DND-41 (cell line): ENCODE data around the gene NUPR1.
"Not testable (repeated sequence)": the region's sequence is repeated elsewhere in the genome, so short reads cannot be mapped to it uniquely, and the experiment has no call there.

Source experiments
- ATAC-seq: fragments of 200-7000 bp; cut with Tn5 transposase; 3 replicates; pipeline ENCODE4 v1.9.1; 2021; ENCODE audit warnings: low read depth; ENCODE audit not compliant: insufficient read depth
- DNase-seq: peaks from one replicate; pipeline ENCODE4 v3.0.0-alpha.2; 2020
- H2AFZ ChIP-seq: 2 replicates; pipeline ENCODE4 v1.6.0; 2012; ENCODE audit warnings: low read depth, low read length
- H3K27ac ChIP-seq: 2 replicates; pipeline ENCODE4 v1.5.1; 2012; ENCODE audit warnings: low read length, inconsistent platforms
- H3K27me3 ChIP-seq: fragments of 200-600 bp; sonication (generic); 2 replicates; pipeline ENCODE4 v1.6.0; 2012; ENCODE audit warnings: low read length, mild to moderate bottlenecking, inconsistent platforms; ENCODE audit not compliant: insufficient read depth, poor library complexity
- H3K36me3 ChIP-seq: 2 replicates; pipeline ENCODE4 v1.5.1; 2012; ENCODE audit warnings: low read length, inconsistent platforms; ENCODE audit not compliant: insufficient read depth
- H3K4me1 ChIP-seq: 2 replicates; pipeline ENCODE4 v1.5.1; 2012; ENCODE audit warnings: mild to moderate bottlenecking, low read length; ENCODE audit not compliant: insufficient read depth
- H3K4me2 ChIP-seq: 2 replicates; pipeline ENCODE4 v1.6.0; 2012; ENCODE audit warnings: mild to moderate bottlenecking, moderate library complexity, low read length, inconsistent platforms; ENCODE audit not compliant: insufficient read depth
- H3K4me3 ChIP-seq, 2 experiments: fragments of 200-600 bp in 1 of 2; shearing (Covaris generic) in 1 of 2; 2 replicates each; pipeline ENCODE4 v1.5.1; 2012 to 2016; ENCODE audit warnings: inconsistent platforms in 2 of 2, low read length in 2 of 2, mild to moderate bottlenecking in 2 of 2, low read depth in 1 of 2, moderate library complexity in 1 of 2
- H3K79me2 ChIP-seq: 2 replicates; pipeline ENCODE4 v1.6.0; 2012; ENCODE audit warnings: low read length, inconsistent platforms; ENCODE audit not compliant: insufficient read depth
- H3K9ac ChIP-seq: 2 replicates; pipeline ENCODE4 v1.6.0; 2012; ENCODE audit warnings: low read depth, mild to moderate bottlenecking, inconsistent platforms, low read length, moderate library complexity
- H3K9me3 ChIP-seq: 2 replicates; pipeline ENCODE4 v1.5.1; 2012; ENCODE audit warnings: low read length, moderate library complexity, mild to moderate bottlenecking, inconsistent platforms; ENCODE audit not compliant: insufficient read depth, severe bottlenecking
- H4K20me1 ChIP-seq: 2 replicates; pipeline ENCODE4 v1.6.0; 2012; ENCODE audit warnings: low read length; ENCODE audit not compliant: insufficient read depth
- CTCF ChIP-seq: IDR thresholded peaks from 2 replicates; pipeline ENCODE4 v1.5.1; 2012; ENCODE audit warnings: borderline replicate concordance, low read length, moderate library complexity, mild to moderate bottlenecking; ENCODE audit not compliant: poor library complexity, severe bottlenecking; ENCODE audit errors: extremely low read depth
- EZH2 ChIP-seq: IDR thresholded peaks from 3 replicates; pipeline ENCODE4 v1.6.1; 2012; ENCODE audit warnings: borderline replicate concordance, low read depth, mild to moderate bottlenecking, moderate library complexity, low read length, inconsistent platforms; ENCODE audit not compliant: severe bottlenecking

The NUPR1 gene

DNA sequence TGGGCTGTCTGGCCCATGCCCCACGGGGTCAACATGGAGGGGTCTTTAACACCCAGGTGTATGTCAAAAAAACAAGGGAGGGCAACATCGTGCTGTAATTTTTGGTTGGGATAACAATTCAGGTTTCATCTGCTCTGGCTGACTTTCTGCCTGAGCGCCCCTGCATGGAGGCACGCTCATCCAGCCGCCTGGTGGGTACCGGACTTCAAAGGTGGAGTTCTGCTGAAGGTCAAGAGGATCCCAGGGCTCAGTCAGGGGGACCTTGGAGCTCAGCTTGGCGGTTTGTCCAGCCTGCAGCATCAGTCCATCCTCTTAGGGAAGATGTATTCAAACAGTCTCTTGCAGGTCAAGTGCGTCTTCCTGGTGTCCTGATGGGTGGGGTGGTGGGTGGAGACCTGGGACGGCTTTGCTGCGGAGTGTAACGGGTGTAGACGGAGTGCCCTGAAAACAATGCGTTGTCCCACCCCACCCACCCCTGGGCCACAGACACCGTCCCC is 9.6 kb upstream of the NUPR1 start:
- H3K79me2 ChIP-seq, result no peaks in the 10 kb centered on the region
- no peaks in the 10 kb centered on the region for H3K36me3 ChIP-seq
- H3K4me2 ChIP-seq, result no peak overlapping the region
- H3K9ac ChIP-seq, result no peak overlapping the region
- no peak for DNase-seq
- no peak overlapping the region for H3K27ac ChIP-seq
- H3K27me3 ChIP-seq, result no peaks in the 10 kb centered on the region
- no peak overlapping the region for H2AFZ ChIP-seq
- H4K20me1 ChIP-seq, result no peaks in the 10 kb centered on the region
- H3K9me3 ChIP-seq, result no peaks in the 10 kb centered on the region
- no peak for ATAC-seq
- no peak overlapping the region for H3K4me3 ChIP-seq
- peaks cover 7% of the 10 kb centered on the region for H3K4me1 ChIP-seq
- TF ChIP-seq CTCF (no peak), EZH2 (no peak)

DNA sequence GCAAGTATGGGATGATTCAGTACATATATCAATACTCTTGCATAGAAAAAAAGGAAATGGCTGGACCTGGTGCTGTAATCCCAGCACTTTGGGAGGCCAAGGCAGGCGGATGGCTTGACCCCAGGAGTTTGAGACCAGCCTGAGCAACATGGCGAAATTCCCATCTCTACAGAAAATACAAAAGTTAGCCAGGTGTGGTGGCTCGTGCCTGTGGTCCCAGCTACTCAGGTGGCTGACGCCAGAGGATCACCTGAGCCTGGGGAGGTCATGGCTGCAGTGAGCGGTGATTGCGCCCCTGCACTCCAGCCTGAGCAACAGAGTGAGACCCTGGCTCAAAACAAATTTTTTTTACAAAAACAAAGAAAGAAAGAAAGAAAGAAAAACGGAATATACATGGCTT is 7.9 kb upstream of the NUPR1 start:
- no peak for TF ChIP-seq CTCF
- TF ChIP-seq EZH2, result no peak
- Histone ChIP-seq H3K4me2 (no peak overlapping the region), H3K79me2 (no peaks in the 10 kb centered on the region), H2AFZ (no peak overlapping the region), H3K27me3 (no peaks in the 10 kb centered on the region), H3K27ac (no peak overlapping the region), H3K4me3 (no peak overlapping the region), H3K9ac (no peak overlapping the region), H3K9me3 (no peaks in the 10 kb centered on the region), H3K36me3 (no peaks in the 10 kb centered on the region), H4K20me1 (no peaks in the 10 kb centered on the region), H3K4me1 (no peaks in the 10 kb centered on the region)
- ATAC-seq (no peak), DNase-seq (no peak)

DNA sequence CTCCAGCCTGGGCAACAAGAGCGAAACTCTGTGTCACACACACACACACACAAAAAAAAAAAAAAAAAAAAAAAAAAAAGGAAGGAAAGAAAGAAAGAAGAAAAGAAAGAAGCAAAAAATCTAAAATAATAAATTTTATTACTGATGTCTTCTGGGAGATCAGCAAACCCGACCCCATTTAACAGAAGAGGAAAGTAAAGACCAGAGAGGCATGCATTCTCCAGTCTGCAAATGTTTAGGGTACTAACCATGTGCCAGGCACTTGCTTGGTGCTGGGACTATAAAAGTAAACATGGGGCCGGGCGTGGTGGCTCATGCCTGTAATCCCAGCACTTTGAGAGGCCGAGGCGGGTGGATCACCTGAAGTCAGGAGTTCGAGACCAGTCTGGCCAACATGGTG is 7.2 kb upstream of the NUPR1 start:
- DNase-seq, H3K27ac ChIP-seq, H3K9me3 ChIP-seq, H3K4me3 ChIP-seq, H2AFZ ChIP-seq, H4K20me1 ChIP-seq, H3K4me2 ChIP-seq, ATAC-seq, H3K27me3 ChIP-seq, H3K4me1 ChIP-seq, H3K79me2 ChIP-seq, H3K9ac ChIP-seq, H3K36me3 ChIP-seq: not testable (repeated sequence)

DNA sequence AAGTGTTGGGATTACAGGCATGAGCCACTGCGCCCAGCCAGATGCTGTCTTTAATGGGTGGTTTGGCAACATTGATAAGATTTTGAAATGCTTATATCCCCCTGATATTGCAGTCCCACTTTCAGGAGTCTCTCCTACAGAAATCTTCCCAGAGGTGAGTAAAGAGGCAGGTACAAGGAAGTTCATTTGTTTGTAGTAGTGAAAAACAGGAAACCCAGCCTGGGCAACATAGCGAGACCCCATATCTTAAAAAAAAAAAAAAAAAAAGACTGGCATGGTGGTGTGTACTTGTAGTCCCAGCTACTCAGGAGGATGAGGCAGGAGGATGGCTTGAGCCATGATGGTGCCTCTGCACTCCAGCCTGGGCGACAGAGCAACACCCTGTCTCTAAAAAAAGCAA is 6.2 kb upstream of the NUPR1 start:
- Histone ChIP-seq H3K4me3 (no peak overlapping the region), H3K4me2 (no peak overlapping the region), H3K27me3 (no peaks in the 10 kb centered on the region), H3K4me1 (no peaks in the 10 kb centered on the region), H2AFZ (no peak overlapping the region), H4K20me1 (no peaks in the 10 kb centered on the region), H3K9me3 (no peaks in the 10 kb centered on the region), H3K36me3 (no peaks in the 10 kb centered on the region), H3K79me2 (no peaks in the 10 kb centered on the region), H3K9ac (no peak overlapping the region), H3K27ac (no peak overlapping the region)
- ATAC-seq (no peak), DNase-seq (no peak)
- TF ChIP-seq CTCF, result no peak
- TF ChIP-seq EZH2, result no peak
